ENCODE results near the gene ADSS1. TPM values are rescaled to one million over a fixed set of nuclear protein-coding genes. Genes with fewer than 3 reads are reported as not detected.

ADSS1 gene
- total and polyA plus RNA-seq, 4 donors: 1.8 to 18.8 (median 12.2) TPM

DNA sequence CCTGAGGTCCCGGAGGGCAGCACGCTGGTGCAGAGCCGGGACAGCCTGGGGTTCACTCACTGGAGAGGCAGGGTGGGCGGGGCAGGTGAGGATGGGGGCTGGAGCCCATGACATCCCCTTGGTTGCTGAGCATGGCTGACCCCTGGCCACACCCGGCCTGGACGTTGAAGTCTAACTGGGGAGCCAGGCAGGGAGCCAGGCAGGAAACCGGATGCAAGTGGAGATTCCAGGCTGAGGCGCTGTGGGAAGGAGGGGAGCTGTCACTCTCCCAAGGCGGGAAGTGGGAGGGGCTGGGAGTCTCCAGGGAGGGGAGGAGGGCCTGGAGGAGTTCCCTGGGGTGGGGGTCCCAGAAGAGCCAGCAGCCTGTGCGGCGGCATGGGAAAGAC, 42.3 kb upstream of the ADSS1 start:
- Histone ChIP-seq H3K4me3 (ENCODE audit: low read depth in 1 of 3, low read length in 3 of 3) (no peak overlapping the region), H3K27ac (ENCODE audit: low read depth in 1 of 2, low read length in 2 of 2) (peak overlapping the region; percentile 56 to 76), H3K4me1 (ENCODE audit: control insufficient read depth in 4 of 4, insufficient read depth in 4 of 4, low read length in 3 of 4) (peaks cover 21 to 40% (median 32%) of the 10 kb centered on the region in 4 donors), H3K27me3 (ENCODE audit: control insufficient read depth in 4 of 4, insufficient read depth in 4 of 4, low read length in 3 of 4) (no peaks in the 10 kb centered on the region), H3K9ac (ENCODE audit: low read depth in 1 of 2, low read length in 2 of 2) (no peak overlapping the region), H3K9me3 (ENCODE audit: control insufficient read depth in 4 of 4, low read length in 3 of 4) (no peaks in the 10 kb centered on the region), H3K36me3 (ENCODE audit: control insufficient read depth in 4 of 4, insufficient read depth in 3 of 4, low read depth in 1 of 4, low read length in 3 of 4) (no peaks in the 10 kb centered on the region)
- DNase-seq (ENCODE audit: low spot score): no peak
- WGBS: 51% methylated on average over 11 of the region's 11 CpGs
- TF ChIP-seq NR2F2 (IDR thresholded peaks at IDR 0.05): peak; percentile 27
- TF ChIP-seq TAF1 (conservative IDR thresholded peaks at IDR 0.05): no peak
- TF ChIP-seq, protein P1, sequence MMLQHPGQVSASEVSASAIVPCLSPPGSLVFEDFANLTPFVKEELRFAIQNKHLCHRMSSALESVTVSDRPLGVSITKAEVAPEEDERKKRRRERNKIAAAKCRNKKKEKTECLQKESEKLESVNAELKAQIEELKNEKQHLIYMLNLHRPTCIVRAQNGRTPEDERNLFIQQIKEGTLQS (IDR thresholded peaks at IDR 0.05): no peak
- TF ChIP-seq, protein P2, sequence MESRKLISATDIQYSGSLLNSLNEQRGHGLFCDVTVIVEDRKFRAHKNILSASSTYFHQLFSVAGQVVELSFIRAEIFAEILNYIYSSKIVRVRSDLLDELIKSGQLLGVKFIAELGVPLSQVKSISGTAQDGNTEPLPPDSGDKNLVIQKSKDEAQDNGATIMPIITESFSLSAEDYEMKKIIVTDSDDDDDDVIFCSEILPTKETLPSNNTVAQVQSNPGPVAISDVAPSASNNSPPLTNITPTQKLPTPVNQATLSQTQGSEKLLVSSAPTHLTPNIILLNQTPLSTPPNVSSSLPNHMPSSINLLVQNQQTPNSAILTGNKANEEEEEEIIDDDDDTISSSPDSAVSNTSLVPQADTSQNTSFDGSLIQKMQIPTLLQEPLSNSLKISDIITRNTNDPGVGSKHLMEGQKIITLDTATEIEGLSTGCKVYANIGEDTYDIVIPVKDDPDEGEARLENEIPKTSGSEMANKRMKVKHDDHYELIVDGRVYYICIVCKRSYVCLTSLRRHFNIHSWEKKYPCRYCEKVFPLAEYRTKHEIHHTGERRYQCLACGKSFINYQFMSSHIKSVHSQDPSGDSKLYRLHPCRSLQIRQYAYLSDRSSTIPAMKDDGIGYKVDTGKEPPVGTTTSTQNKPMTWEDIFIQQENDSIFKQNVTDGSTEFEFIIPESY (IDR thresholded peaks at IDR 0.05): no peak
- TF ChIP-seq GABPA (IDR thresholded peaks at IDR 0.05 in 1 of 2, conservative IDR thresholded peaks at IDR 0.05 in 1 of 2): no peak
- TF ChIP-seq EGR1 (IDR thresholded peaks at IDR 0.05; ENCODE audit: low read depth in 2 of 2): no peak

DNA sequence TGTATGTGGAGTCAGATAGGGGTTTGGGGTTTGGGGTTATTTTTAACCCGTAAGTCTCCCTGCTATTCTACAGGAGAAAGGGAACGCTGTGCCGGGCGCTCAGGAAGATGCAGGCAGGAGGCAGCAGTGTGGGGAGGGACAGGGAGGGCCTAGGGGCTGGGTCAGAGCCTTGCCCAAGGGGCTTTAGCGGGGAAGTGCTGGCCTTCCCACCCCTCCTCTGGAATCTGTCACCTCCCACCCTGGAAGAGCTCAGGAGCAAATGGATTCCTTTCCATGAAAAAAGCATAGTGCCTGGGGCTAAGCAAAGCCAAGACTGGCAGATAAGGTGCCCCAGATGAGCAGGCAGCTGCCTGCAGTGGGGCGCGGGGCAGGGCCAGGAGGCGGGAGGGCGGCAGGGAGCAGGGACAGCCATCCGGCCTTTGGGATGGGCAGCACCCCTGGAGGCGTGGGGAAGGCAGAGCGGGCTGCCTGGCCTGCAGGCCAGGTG, 41.9 kb upstream of the ADSS1 start:
- TF ChIP-seq JUND (IDR thresholded peaks at IDR 0.05) (no peak), GABPA (IDR thresholded peaks at IDR 0.05 in 1 of 2, conservative IDR thresholded peaks at IDR 0.05 in 1 of 2) (no peak), HNF4G (IDR thresholded peaks at IDR 0.05) (no peak), TAF1 (conservative IDR thresholded peaks at IDR 0.05) (no peak)
- TF ChIP-seq, protein P1 (IDR thresholded peaks at IDR 0.05): no peak
- TF ChIP-seq, protein P2 (IDR thresholded peaks at IDR 0.05): no peak
- Histone ChIP-seq H3K27me3 (ENCODE audit: control insufficient read depth in 4 of 4, insufficient read depth in 4 of 4, low read length in 3 of 4) (no peaks in the 10 kb centered on the region), H3K4me1 (ENCODE audit: control insufficient read depth in 4 of 4, insufficient read depth in 4 of 4, low read length in 3 of 4) (peaks cover 21 to 43% (median 33%) of the 10 kb centered on the region in 4 donors), H3K9me3 (ENCODE audit: control insufficient read depth in 4 of 4, low read length in 3 of 4) (no peaks in the 10 kb centered on the region), H3K27ac (ENCODE audit: low read depth in 1 of 2, low read length in 2 of 2) (peak overlapping the region in 1 of 2 donors; percentile 76), H3K9ac (ENCODE audit: low read depth in 1 of 2, low read length in 2 of 2) (no peak overlapping the region), H3K36me3 (ENCODE audit: control insufficient read depth in 4 of 4, insufficient read depth in 3 of 4, low read depth in 1 of 4, low read length in 3 of 4) (no peaks in the 10 kb centered on the region), H3K4me3 (ENCODE audit: low read depth in 1 of 3, low read length in 3 of 3) (no peak overlapping the region)
- no peak for DNase-seq (ENCODE audit: low spot score)
- WGBS: 71% methylated on average over 12 of the region's 12 CpGs

DNA sequence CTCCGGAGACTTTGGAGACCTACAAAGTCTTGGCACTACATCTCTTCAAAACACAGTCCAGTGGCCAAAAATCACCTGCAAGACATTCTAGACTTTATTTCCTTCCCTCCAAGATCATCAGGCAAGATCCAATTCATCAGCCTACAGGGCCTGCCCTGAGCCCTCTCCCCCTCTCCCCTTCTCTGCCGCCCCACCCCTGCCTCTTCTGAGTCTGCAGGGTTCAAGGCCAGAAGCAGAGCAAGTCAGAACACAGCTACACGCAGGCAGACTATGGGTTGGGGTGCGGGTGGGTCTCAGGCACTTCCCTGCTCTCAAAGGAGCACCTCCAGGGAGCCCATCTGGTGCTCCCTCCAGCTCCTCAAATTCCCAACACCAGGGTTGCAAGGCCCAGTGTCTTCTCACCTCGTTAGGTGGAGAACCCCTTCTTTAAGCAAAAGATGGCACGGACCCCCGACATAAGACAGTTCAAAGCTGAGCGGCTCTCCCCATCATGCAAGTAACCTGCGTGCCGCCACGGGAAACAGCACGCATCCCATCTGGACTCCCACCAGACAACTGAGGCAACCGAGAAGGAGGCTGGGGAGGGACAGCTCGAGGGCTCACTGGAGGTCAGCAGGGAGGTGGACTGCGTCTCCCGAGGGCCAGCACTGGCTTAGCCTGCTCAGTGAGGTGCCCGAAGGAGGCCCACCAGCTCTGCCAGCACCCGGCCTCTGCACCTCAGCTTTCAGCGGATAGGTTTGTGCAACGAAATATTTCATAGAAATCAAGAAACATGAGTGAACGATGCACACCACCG, 40.2 kb upstream of the ADSS1 start:
- Histone ChIP-seq H3K9ac (ENCODE audit: low read depth in 1 of 2, low read length in 2 of 2) (no peak overlapping the region), H3K27me3 (ENCODE audit: control insufficient read depth in 4 of 4, insufficient read depth in 4 of 4, low read length in 3 of 4) (no peaks in the 10 kb centered on the region), H3K4me3 (ENCODE audit: low read depth in 1 of 3, low read length in 3 of 3) (no peak overlapping the region), H3K36me3 (ENCODE audit: control insufficient read depth in 4 of 4, insufficient read depth in 3 of 4, low read depth in 1 of 4, low read length in 3 of 4) (no peaks in the 10 kb centered on the region), H3K9me3 (ENCODE audit: control insufficient read depth in 4 of 4, low read length in 3 of 4) (no peaks in the 10 kb centered on the region), H3K27ac (ENCODE audit: low read depth in 1 of 2, low read length in 2 of 2) (no peak overlapping the region), H3K4me1 (ENCODE audit: control insufficient read depth in 4 of 4, insufficient read depth in 4 of 4, low read length in 3 of 4) (peaks cover 34 to 49% (median 40%) of the 10 kb centered on the region in 4 donors)
- 97% methylated on average over 22 of the region's 22 CpGs for WGBS
- DNase-seq (ENCODE audit: low spot score): no peak
- TF ChIP-seq RXRA (IDR thresholded peaks at IDR 0.05) (no peak), YY1 (IDR thresholded peaks at IDR 0.05) (no peak), JUND (IDR thresholded peaks at IDR 0.05) (no peak), NR2F2 (IDR thresholded peaks at IDR 0.05) (no peak)
- TF ChIP-seq, protein P1 (IDR thresholded peaks at IDR 0.05): no peak
